ENCODE results near the gene GTPBP1.

Gene GTPBP1

GRCh38 chr22:38704654-38705234, 1.0 kb upstream of the GTPBP1 start:
- DNase-seq = no peak

GRCh38 chr22:38706101-38706900, 557 bp downstream of the GTPBP1 start:
- no peak for DNase-seq

GRCh38 chr22:38706901-38707195, 1.1 kb downstream of the GTPBP1 start:
- no peak for DNase-seq

GRCh38 chr22:38707346-38707745, 1.6 kb downstream of the GTPBP1 start:
- no peak for DNase-seq

GRCh38 chr22:38707984-38708383, 2.2 kb downstream of the GTPBP1 start:
- DNase-seq = no peak

- DNase-seq = no peak
Observed at GRCh38 chr22:38709306-38709705, 3.6 kb downstream of the GTPBP1 start.

GRCh38 chr22:38710351-38710750, 4.6 kb downstream of the GTPBP1 start:
- no peak for DNase-seq

GRCh38 chr22:38710866-38711265, 5.1 kb downstream of the GTPBP1 start:
- no peak for DNase-seq

- no peak for DNase-seq
Observed at GRCh38 chr22:38712486-38713207, 6.9 kb downstream of the GTPBP1 start.

GRCh38 chr22:38713921-38714320, 8.2 kb downstream of the GTPBP1 start:
- no peak for DNase-seq

- DNase-seq = no peak
Observed at GRCh38 chr22:38715176-38715764, 9.5 kb downstream of the GTPBP1 start.

- no peak for DNase-seq
Observed at GRCh38 chr22:38715852-38716251, 10.1 kb downstream of the GTPBP1 start.

GRCh38 chr22:38716271-38716670, 10.5 kb downstream of the GTPBP1 start:
- DNase-seq = no peak

GRCh38 chr22:38716826-38717225, 11.1 kb downstream of the GTPBP1 start:
- no peak for DNase-seq

- DNase-seq = no peak
Observed at GRCh38 chr22:38717244-38717643, 11.5 kb downstream of the GTPBP1 start.

- DNase-seq = peak in 1 of 2 experiments; percentile 4
Observed at GRCh38 chr22:38718414-38718813, 12.7 kb downstream of the GTPBP1 start.

GRCh38 chr22:38719196-38719595, 13.5 kb downstream of the GTPBP1 start:
- no peak for DNase-seq

GRCh38 chr22:38720350-38720749, 14.6 kb downstream of the GTPBP1 start:
- no peak for DNase-seq

- DNase-seq = no peak
Observed at GRCh38 chr22:38721551-38721950, 15.8 kb downstream of the GTPBP1 start.

- no peak for DNase-seq
Observed at GRCh38 chr22:38724176-38724575, 18.4 kb downstream of the GTPBP1 start.

- peak; percentile 2 to 26 for DNase-seq
Observed at GRCh38 chr22:38724926-38725571, 19.3 kb downstream of the GTPBP1 start.

- DNase-seq = no peak
Observed at GRCh38 chr22:38725900-38726655, 20.3 kb downstream of the GTPBP1 start.

Measured in NCI-H2081 (cell line).